Smooth muscle cell (in vitro differentiated cells): ENCODE results near the gene SPDEF. TPM values are rescaled to one million over a fixed set of nuclear protein-coding genes. Genes with fewer than 3 reads are reported as not detected.

ENCODE experiments used
- DNase-seq: peaks from one replicate; lab custom pipeline; 2025; ENCODE audit not compliant: unreplicated experiment; lab: John Stamatoyannopoulos, UW
- H2AFZ ChIP-seq: fragments of 200-600 bp; sonication (generic); 2 replicates; pipeline ENCODE4 v1.6.0; 2016; ENCODE audit warnings: antibody characterized with exemption, low read depth, mild to moderate bottlenecking
- H3F3A ChIP-seq: fragments of 200-600 bp; sonication (generic); 2 replicates; pipeline ENCODE4 v1.6.0; 2017; ENCODE audit warnings: antibody characterized with exemption, low read depth
- H3K27ac ChIP-seq: fragments of 200-600 bp; sonication (generic); 2 replicates; pipeline ENCODE4 v1.5.1; 2016; ENCODE audit warnings: low read depth, mild to moderate bottlenecking
- H3K27me3 ChIP-seq: fragments of 200-600 bp; sonication (generic); 2 replicates; pipeline ENCODE4 v1.6.1; 2016; ENCODE audit warnings: low read depth, mild to moderate bottlenecking
- H3K36me3 ChIP-seq: fragments of 200-600 bp; sonication (generic); 2 replicates; pipeline ENCODE4 v1.5.1; 2016; ENCODE audit warnings: low read depth
- H3K4me1 ChIP-seq: fragments of 200-600 bp; sonication (generic); 2 replicates; pipeline ENCODE4 v1.5.1; 2016; ENCODE audit warnings: low read depth
- H3K4me2 ChIP-seq: fragments of 200-600 bp; sonication (generic); 2 replicates; pipeline ENCODE4 v1.6.0; 2016; ENCODE audit warnings: mild to moderate bottlenecking
- H3K4me3 ChIP-seq: fragments of 200-600 bp; sonication (generic); 2 replicates; pipeline ENCODE4 v1.5.1; 2016; ENCODE audit warnings: mild to moderate bottlenecking
- H3K79me2 ChIP-seq: fragments of 200-600 bp; sonication (generic); 2 replicates; pipeline ENCODE4 v1.6.0; 2016; ENCODE audit warnings: low read depth, mild to moderate bottlenecking
- H3K9ac ChIP-seq: fragments of 200-600 bp; sonication (generic); 2 replicates; pipeline ENCODE4 v1.6.0; 2016; ENCODE audit warnings: low read depth
- H3K9me3 ChIP-seq: fragments of 200-600 bp; sonication (generic); replicated peaks from 2 replicates; pipeline ENCODE4 v1.5.1; 2016; ENCODE audit warnings: low read depth
- H4K20me1 ChIP-seq: fragments of 200-600 bp; sonication (generic); 2 replicates; pipeline ENCODE4 v1.6.0; 2016; ENCODE audit warnings: low read depth
- CTCF ChIP-seq: fragments of 200-600 bp; sonication (generic); IDR thresholded peaks from 2 replicates; pipeline ENCODE4 v1.5.1; 2017; ENCODE audit warnings: borderline replicate concordance, mild to moderate bottlenecking, antibody characterized with exemption; ENCODE audit not compliant: insufficient read depth, poor library complexity, severe bottlenecking
- WGBS: methylation state at CpG from one replicate; pipeline ENCODE4 v1.1.7; 2016; ENCODE audit warnings: low lambda C conversion rate; 5-methylcytosine and 5-hydroxymethylcytosine counted together
- polyA plus RNA-seq: library from polyadenylated mRNA; unstranded; fragments of >200 nt; fragmentation: Nextera tagmentation; extraction: Ambion mirVana; gene quantifications from 2 replicates; pipeline ENCODE4 v1.2.1, GENCODE V29; 2016
- total RNA-seq: library from RNA; depleted of rRNA; stranded (reverse); fragments of >200 nt; gene quantifications from 2 replicates; pipeline ENCODE4 v1.2.3, GENCODE V29; 2014

The SPDEF gene
- total and polyA plus RNA-seq, 2 experiments from 2014 or later: 0.16 TPM; not detected in 1

DNA sequence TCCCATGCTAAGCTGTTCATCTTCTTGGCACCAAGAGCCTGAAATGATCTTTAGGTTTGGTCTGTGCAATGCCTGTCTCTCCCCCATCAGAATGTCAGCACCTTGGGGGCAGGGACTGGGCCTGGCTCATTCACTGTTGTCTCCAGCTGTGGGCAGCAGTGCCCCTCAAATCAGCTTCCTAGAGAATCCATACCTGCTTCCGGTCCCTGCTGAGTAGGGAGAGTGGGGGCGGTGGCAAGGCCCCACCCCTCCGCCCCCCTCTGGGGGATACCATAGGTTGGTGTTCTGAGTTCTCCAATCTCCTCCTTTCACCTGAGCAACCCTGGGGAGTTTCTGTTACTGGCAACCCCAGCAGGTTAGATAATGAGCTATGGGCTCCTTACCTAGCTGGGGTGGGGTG is 19.2 kb upstream of the SPDEF start:
- no peak for TF ChIP-seq CTCF
- H2AFZ ChIP-seq: no peak overlapping the region
- no peaks in the 10 kb centered on the region for H3K9me3 ChIP-seq
- H3K36me3 ChIP-seq: no peaks in the 10 kb centered on the region
- no peak overlapping the region for H3K4me3 ChIP-seq
- WGBS: 55% methylated on average over 3 of the region's 3 CpGs
- no peaks in the 10 kb centered on the region for H3F3A ChIP-seq
- H4K20me1 ChIP-seq: no peaks in the 10 kb centered on the region
- no peaks in the 10 kb centered on the region for H3K4me1 ChIP-seq
- H3K9ac ChIP-seq: no peak overlapping the region
- H3K27me3 ChIP-seq: no peaks in the 10 kb centered on the region
- no peak overlapping the region for H3K4me2 ChIP-seq
- DNase-seq: no peak
- H3K27ac ChIP-seq: no peak overlapping the region
- H3K79me2 ChIP-seq: no peaks in the 10 kb centered on the region

- H3K36me3 ChIP-seq: no peaks in the 10 kb centered on the region
- no peak overlapping the region for H3K27ac ChIP-seq
- no peak overlapping the region for H3K4me3 ChIP-seq
- H4K20me1 ChIP-seq: no peaks in the 10 kb centered on the region
- no peak for TF ChIP-seq CTCF
- no peaks in the 10 kb centered on the region for H3F3A ChIP-seq
- H3K4me2 ChIP-seq: no peak overlapping the region
- H3K27me3 ChIP-seq: no peaks in the 10 kb centered on the region
- H3K9me3 ChIP-seq: no peaks in the 10 kb centered on the region
- DNase-seq: no peak
- 92% methylated on average over 10 of the region's 10 CpGs for WGBS
- no peak overlapping the region for H3K9ac ChIP-seq
- no peaks in the 10 kb centered on the region for H3K79me2 ChIP-seq
- H2AFZ ChIP-seq: no peak overlapping the region
- H3K4me1 ChIP-seq: no peaks in the 10 kb centered on the region
Observed at GRCh38 chr6:34574647-34575293, 18.6 kb upstream of the SPDEF start.

DNA sequence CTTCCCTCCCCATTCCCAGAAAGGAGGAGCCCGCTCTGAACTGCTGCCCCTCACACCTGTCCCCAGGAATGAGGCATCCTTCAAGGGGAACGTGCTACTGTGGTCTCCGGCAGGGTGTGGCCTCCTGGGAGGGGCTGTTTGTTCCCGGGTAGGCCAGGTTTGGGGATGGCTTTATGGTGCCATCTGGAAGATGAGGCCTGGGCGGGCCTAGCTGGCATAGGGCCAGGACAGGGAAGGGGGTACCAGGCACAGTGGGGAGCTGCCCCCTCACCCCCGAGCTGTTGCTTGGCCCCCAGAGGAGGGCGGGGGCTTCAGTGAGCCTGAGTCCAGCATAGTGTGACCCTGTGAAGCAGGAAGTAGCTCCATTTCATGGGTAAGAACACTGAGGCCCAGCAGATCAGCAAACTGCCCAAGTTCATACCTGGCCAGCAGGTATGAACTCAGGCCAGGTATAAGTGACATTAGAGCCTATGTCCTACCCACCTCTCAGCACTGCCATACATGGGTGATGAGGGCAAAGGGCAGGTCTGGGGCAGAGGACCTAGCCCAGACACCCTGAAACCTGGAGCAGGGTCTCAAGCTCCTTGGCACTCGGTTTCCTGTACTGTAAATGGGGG is 17.5 kb upstream of the SPDEF start:
- Histone ChIP-seq H3K4me2 (no peak overlapping the region), H3F3A (no peaks in the 10 kb centered on the region), H3K79me2 (no peaks in the 10 kb centered on the region), H3K27me3 (no peaks in the 10 kb centered on the region), H3K27ac (no peak overlapping the region), H4K20me1 (no peaks in the 10 kb centered on the region), H2AFZ (no peak overlapping the region), H3K4me1 (no peaks in the 10 kb centered on the region), H3K4me3 (no peak overlapping the region), H3K9ac (no peak overlapping the region), H3K9me3 (no peaks in the 10 kb centered on the region), H3K36me3 (no peaks in the 10 kb centered on the region)
- DNase-seq: no peak
- 91% methylated on average over 8 of the region's 8 CpGs for WGBS
- no peak for TF ChIP-seq CTCF

GRCh38 chr6:34572585-34572984 is 16.5 kb upstream of the SPDEF start:
- no peak overlapping the region for H3K4me2 ChIP-seq
- no peak overlapping the region for H3K27ac ChIP-seq
- DNase-seq: no peak
- H3K4me3 ChIP-seq: no peak overlapping the region
- no peak for TF ChIP-seq CTCF
- H3K9me3 ChIP-seq: no peaks in the 10 kb centered on the region
- no peaks in the 10 kb centered on the region for H3K4me1 ChIP-seq
- H3K9ac ChIP-seq: no peak overlapping the region
- H3K27me3 ChIP-seq: no peaks in the 10 kb centered on the region
- H3F3A ChIP-seq: no peaks in the 10 kb centered on the region
- H4K20me1 ChIP-seq: no peaks in the 10 kb centered on the region
- no peak overlapping the region for H2AFZ ChIP-seq
- no peaks in the 10 kb centered on the region for H3K79me2 ChIP-seq
- WGBS: 91% methylated on average over 6 of the region's 6 CpGs
- H3K36me3 ChIP-seq: no peaks in the 10 kb centered on the region
